Stimulated activated CD4-positive, alpha-beta T cell treated with anti-CD3 and anti-CD28 coated beads, Interleukin-4, amount 100 ng/mL, for 24 hours (primary cell): ENCODE results near the gene KIAA2012.
"Not testable (repeated sequence)": the region's sequence is repeated elsewhere in the genome, so short reads cannot be mapped to it uniquely, and the experiment has no call there.

ENCODE experiments used
- DNase-seq: peaks from one replicate; pipeline ENCODE4 v3.0.0-alpha.2; 2020

Gene KIAA2012

GRCh38 chr2:202121532-202122162, 48.6 kb downstream of the KIAA2012 start:
- no peak for DNase-seq

DNA sequence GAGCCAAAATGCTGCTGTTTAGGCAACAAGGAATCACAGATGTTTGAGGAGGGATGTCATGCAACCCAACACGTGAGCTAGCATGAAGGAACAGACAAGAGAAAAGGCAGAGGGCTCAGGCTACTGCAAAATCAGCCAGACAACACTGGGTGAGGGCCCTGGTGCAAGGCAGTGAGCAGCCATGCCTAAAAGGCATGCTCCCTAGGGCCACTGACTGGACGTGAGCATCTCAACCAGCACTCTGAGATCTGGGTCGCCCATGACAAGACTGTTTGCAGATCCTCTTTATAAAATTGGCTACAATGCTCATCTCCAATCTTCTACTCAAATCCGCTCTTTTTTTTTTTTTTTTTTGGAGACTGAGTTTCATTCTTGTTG, 49.1 kb downstream of the KIAA2012 start:
- no peak for DNase-seq

- DNase-seq: no peak
Measured at GRCh38 chr2:202122980-202123720, 50.1 kb downstream of the KIAA2012 start.

DNA sequence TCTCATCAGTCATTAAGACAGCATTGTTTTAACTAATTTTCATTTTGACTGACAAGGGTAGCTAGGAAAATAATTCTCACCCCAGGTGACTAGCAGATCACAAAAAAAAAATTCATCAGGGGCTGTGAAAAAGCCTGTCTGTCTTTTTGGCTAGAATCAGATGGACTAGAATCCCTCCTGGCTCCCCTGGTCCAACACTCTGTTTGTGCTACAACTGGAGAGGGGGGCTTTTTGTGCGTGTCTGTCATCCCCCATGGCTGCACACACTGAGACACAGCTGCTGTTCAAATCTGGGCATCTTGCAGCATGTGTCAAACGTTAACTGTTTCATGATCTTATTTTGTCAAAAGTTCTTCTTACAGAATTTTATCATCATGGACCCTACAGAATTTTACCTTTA, 51.2 kb downstream of the KIAA2012 start:
- DNase-seq: no peak

DNA sequence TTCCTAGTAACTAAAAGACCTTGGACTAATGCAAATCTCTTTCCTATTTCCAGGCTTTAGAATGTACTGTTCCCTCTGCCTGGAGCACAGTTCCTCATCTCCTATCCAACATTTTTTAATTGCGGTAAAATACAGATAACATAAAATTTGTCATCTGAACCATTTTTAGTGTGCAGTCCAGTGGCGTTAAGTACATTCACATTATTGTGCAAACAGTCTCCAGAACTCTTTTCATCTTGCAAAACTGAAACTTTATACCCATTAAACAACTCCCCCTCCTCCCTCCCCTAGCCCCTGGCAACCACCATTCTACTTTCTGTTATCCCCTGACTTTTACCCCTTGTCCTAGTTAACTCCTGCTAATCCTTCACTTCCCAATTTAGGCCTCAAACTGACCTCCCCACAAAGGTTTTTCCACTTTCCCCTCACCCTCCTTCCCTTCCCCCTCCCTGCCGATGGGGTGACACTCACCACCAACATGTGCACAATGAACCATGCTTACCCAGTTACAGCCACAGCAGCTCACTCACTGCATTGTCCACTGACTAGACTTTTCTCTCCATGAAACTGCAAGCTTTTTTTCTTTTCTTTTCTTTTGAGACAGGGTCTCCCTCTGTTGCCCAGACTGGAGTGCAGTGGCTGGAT, 54.8 kb downstream of the KIAA2012 start:
- DNase-seq: no peak

- DNase-seq: no peak
Measured at GRCh38 chr2:202129841-202130240, 56.8 kb downstream of the KIAA2012 start.

- no peak for DNase-seq
Measured at GRCh38 chr2:202133200-202133908, 60.3 kb downstream of the KIAA2012 start.

- no peak for DNase-seq
Measured at GRCh38 chr2:202133909-202134265, 60.8 kb downstream of the KIAA2012 start.

DNA sequence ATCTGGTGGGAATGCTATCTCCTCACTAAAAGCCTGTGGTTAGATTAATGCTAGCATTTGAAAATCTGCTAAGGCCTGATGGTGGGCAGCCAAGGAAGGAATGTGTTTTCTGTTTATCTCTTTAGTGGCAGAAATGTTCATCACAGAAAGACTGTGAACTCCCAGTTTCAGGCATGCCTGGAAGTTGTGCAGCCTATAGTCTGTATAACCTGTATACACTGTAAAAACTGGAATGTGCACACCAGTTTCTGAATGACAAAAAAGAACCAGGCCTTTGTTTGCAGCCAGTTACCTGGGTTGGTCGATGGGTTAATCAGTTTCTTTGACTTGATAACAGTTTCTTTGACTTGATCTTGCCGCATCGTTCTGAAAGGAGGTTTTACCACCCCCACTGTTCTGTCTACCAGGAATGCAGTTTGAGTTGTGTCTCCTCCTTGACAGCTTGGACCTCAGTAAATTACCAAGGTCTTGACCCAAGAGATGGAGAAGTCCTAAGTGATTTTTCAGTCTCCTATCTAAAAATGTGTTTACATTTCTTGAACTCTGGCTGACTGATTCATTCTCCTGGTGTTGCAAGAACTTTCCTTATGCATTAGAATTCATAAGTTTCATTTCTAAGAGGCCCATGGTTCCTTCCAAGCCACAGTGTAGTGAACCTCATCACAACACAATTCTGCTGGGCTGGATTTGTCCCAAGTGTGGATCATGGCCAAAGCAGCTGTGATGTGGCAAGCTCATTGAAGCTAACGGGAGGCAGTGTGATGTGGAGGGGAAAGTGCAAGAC, 62.2 kb downstream of the KIAA2012 start:
- DNase-seq: no peak

DNA sequence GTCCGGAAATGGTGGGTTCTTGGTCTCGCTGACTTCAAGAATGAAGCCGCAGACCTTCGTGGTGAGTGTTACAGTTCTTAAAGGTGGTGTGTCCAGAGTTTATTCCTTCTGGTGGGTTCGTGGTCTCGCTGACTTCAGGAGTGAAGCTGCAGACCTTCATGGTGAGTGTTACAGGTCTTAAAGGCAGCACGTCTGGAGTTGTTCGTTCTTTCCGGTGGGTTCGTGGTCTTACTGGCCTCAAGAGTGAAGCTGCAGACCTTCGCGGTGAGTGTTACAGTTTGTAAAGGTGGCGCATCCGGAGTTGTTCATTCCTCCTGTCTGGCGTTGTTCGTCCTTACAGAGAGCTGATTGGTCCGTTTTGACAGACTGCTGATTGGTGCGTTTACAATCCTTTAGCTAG, 63.0 kb downstream of the KIAA2012 start:
- DNase-seq: not testable (repeated sequence)

DNA sequence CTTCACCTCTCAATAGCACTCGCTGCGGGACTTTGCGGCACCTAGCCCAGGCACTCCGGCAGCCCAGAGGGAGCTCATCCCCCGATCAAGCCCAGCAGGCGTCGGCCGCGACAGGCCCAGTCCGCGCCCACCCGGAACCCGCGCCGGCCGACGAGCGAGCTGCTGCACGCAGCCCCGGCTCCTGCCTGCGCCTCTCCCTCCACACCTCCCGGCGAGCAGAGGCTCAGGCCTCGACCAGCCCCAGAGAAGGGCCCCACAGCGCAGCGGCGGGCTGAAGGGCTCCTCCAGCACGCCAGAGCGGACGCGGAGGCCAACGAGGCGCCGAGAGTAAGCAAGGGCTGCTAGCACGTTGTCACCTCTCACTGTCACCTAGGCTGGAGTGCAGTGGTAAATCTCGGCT, 63.5 kb downstream of the KIAA2012 start:
- no peak for DNase-seq

DNA sequence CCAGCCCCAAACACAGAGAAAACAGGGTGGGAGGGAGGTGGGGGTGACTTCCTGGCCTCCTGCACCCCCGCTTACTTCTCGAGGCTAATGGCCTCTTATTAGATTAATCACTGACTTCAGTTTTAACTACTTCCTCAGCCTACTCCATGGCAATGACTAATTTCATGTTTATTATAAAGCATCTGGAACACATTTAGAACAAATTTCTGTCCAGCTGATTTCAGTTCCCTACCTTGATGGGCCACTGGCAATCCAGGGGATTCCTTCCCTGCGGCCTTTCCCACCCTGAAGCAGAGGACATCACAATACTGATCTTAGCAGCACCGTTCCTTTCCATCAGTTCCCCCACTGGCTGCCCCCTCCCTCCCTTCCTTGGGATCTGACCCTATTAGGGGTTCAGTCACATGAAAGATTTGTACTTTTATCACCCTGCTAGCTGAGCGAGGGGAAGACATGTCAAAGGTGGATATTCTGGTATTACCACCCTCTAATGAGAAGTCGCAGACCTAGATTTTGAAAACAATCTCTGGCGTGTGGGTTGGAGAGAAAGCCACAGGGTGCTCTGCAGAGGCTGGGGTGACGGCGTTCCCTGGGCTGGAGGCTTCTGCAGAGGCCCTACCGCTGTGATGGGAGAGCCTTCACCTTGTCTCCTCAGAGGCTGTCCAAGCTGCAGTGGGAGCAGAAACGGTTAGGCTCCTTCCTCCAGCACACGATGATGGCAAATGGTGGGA, 67.6 kb downstream of the KIAA2012 start:
- DNase-seq: no peak

GRCh38 chr2:202141329-202141947, 68.4 kb downstream of the KIAA2012 start:
- no peak for DNase-seq

- no peak for DNase-seq
Measured at GRCh38 chr2:202142540-202142939, 69.5 kb downstream of the KIAA2012 start.

DNA sequence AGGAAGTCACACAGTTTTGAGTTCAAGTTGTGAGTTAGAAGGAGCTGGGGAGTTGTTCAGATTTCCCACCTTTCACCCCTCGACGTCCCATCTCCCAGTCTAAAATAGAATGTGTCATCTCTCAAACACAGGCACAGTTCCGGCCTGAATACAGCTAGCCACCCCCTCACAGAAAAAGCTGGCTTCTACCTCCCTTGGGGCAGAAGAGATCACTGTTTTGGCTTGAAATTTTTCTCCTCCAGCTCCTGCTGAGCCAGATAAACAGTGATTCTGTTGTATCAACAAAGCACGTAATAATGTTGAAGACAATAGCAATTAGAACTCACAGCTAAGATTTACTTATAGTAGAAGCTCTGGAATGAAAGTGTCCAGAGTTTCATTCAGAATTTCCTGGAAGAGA, 74.7 kb downstream of the KIAA2012 start:
- no peak for DNase-seq

DNA sequence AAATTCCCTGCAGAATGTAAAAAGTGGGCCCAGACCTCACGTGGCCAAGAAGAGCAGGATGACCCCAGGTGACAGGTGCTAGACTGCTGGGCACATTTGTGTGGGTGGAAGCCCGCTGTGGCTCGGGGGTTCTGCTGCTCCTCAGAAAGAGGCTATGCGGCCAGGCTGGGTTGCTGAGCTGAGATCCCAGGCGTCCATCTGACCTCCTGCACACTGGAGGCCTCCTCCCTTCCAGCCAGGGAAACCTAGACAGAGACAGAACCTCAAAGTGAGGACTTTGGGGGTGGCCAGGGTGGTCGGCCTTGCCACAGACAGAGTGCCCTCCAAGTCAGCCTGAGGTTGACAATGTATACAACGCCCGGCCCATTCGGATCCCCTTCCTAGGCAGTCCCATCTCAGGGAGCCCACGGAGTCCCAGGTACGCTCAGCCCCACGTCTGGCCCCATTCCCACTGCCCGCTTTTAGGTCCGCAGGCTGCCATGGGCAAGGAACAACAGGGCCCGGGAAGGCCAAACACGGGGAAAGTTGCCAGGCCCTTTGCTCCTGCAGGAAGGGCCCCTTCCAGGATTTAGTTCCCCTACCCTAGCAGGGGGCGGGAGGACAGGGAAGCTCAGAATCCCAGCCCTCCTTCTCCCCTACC, 75.6 kb downstream of the KIAA2012 start:
- no peak for DNase-seq

GRCh38 chr2:202149155-202149762, 76.2 kb downstream of the KIAA2012 start:
- DNase-seq: no peak

DNA sequence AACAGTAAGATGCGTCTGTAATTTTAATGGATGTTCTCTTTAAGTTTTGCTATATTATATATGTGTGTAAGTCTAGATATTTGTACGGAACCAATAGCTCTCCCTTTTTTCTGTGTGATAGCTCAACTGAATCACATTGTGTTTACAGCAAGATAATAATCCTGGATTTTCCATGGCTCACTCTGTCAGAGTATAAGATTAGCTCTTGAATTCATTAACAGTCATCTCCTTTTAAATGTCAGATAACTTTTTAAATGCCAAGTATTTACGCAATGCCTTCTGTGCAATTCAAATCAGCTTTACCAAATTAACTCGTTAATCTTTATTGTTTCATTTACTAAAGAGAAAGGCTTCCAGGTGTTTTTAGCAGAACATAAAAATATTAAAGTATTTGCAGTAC, 76.9 kb downstream of the KIAA2012 start:
- DNase-seq: no peak

DNA sequence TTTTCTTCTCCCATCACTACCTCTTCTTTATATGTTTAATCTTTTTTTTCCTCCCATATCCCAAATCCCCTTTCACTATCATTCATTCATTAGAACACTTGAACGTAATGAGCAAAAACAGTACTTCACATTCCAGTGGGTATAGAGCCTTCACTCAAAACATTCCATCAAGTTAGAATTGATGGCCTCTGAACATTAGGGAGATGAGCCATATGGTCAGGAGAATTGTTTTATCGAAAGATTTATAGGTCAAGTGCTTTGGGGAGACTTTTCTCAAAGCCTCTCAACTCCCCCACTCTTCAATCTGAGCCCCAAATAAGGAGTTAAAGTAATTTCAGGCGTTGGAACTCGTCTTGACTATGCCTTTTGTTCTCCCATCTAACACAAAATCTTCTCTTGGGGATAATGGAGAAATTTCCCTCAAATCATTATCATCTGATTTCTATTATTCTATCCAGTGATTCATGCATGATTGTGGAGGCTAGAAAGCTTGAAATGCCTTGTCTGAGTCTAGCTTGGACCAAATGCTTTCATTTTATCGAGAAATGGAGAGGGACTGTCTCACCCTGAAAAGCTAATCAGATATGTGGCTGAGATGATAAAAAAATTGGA, 79.2 kb downstream of the KIAA2012 start:
- no peak for DNase-seq

GRCh38 chr2:202154613-202155012, 81.6 kb downstream of the KIAA2012 start:
- DNase-seq: no peak
